Esophagus muscularis mucosa (tissue), 4 donors: ENCODE data around the gene CCR8. TPM values are rescaled to one million over a fixed set of nuclear protein-coding genes. Genes with fewer than 3 reads are reported as not detected.
"Not testable (repeated sequence)": the region's sequence is repeated elsewhere in the genome, so short reads cannot be mapped to it uniquely, and the experiment has no call there.

Experiments used
- DNase-seq: peaks from one replicate; pipeline ENCODE4 v3.0.0-alpha.2; 2017; ENCODE audit errors: extremely low spot score
- H3K27ac ChIP-seq, 4 donors: fragments of 200-600 bp; sonication (generic); replicated peaks in 1 of 4; 1 replicate in 3 of 4; 2 replicates in 1 of 4; pipeline ENCODE4 v1.5.1; 2016 to 2019; ENCODE audit warnings: mild to moderate bottlenecking in 1 of 4
- H3K27me3 ChIP-seq, 4 donors: fragments of 200-600 bp; sonication (generic); one replicate each; pipeline versions ENCODE4 v1.5.1 to v1.6.0; 2016 to 2019
- H3K36me3 ChIP-seq, 4 donors: fragments of 200-600 bp; sonication (generic); one replicate each; pipeline ENCODE4 v1.5.1; 2016 to 2019
- H3K4me1 ChIP-seq, 4 donors: fragments of 200-600 bp; sonication (generic); one replicate each; pipeline ENCODE4 v1.5.1; 2016 to 2019
- H3K4me3 ChIP-seq, 4 donors: fragments of 200-600 bp; sonication (generic); 1 replicate in 2 of 4; 2 replicates in 2 of 4; pipeline ENCODE4 v1.5.1; 2016 to 2019; ENCODE audit warnings: mild to moderate bottlenecking in 4 of 4, moderate library complexity in 1 of 4
- H3K9me3 ChIP-seq, 4 donors: fragments of 200-600 bp; sonication (generic); 1 replicate in 3 of 4; 2 replicates in 1 of 4; pipeline ENCODE4 v1.5.1; 2016 to 2019
- CTCF ChIP-seq, 3 experiments: fragments of 200-600 bp in 2 of 3; fragments of 450-650 bp in 1 of 3; sonication (generic) in 2 of 3; IDR thresholded peaks; one replicate each; pipeline ENCODE4 v1.5.1; 2017 to 2019; ENCODE audit warnings: antibody characterized with exemption in 3 of 3, mild to moderate bottlenecking in 2 of 3, moderate library complexity in 1 of 3
- EP300 ChIP-seq: sonication (generic); formaldehyde crosslinking; IDR thresholded peaks from one replicate; pipeline ENCODE4 v1.6.1; 2017; ENCODE audit warnings: antibody characterized with exemption
- POLR2A ChIP-seq: fragments of 450-650 bp; IDR thresholded peaks from one replicate; pipeline ENCODE4 v1.6.1; 2017; ENCODE audit warnings: antibody characterized with exemption, moderate library complexity, mild to moderate bottlenecking, low read depth
- POLR2AphosphoS5 ChIP-seq, 2 donors: sonication (generic); formaldehyde crosslinking; IDR thresholded peaks; one replicate each; pipeline ENCODE4 v1.6.1; 2017; ENCODE audit warnings: antibody characterized with exemption in 2 of 2
- WGBS: methylation state at CpG from one replicate; pipeline ENCODE4 v1.1.5; 2018; 5-methylcytosine and 5-hydroxymethylcytosine counted together
- intact Hi-C: fragments of 100-400 bp; cut with DNase I; formaldehyde crosslinking; loops from one replicate; pipeline ENCODE4 v1.15.1; 2023
- total RNA-seq, 4 donors: library from RNA; depleted of rRNA; stranded (reverse); fragments of >200 nt; gene quantifications; one replicate each; pipeline versions ENCODE4 v1.1.0 to v1.2.1, GENCODE V29; 2016

Gene CCR8
- total RNA-seq, 4 donors from 2014 or later: not detected

- Histone ChIP-seq H3K9me3 (no peaks in the 10 kb centered on the region), H3K4me1 (no peaks in the 10 kb centered on the region), H3K4me3 (no peak overlapping the region), H3K27ac (no peak overlapping the region), H3K27me3 (no peaks in the 10 kb centered on the region), H3K36me3 (no peaks in the 10 kb centered on the region)
- no peak for DNase-seq
- TF ChIP-seq POLR2AphosphoS5 (IDR thresholded peaks at IDR 0.05) (no peak), EP300 (no peak), CTCF (IDR thresholded peaks at IDR 0.05) (no peak), POLR2A (no peak)
- intact Hi-C loops: no loop called here
- WGBS: 55% methylated on average over 2 of the region's 2 CpGs
Measured at GRCh38 chr3:39346785-39347585, 17.5 kb downstream of the CCR8 start.

GRCh38 chr3:39347586-39347876, 18.0 kb downstream of the CCR8 start:
- H3K27me3 ChIP-seq: no peaks in the 10 kb centered on the region
- no peak overlapping the region for H3K4me3 ChIP-seq
- no peaks in the 10 kb centered on the region for H3K4me1 ChIP-seq
- whole genome bisulfite sequencing: 76% methylated on average over 3 of the region's 3 CpGs
- intact Hi-C loops: no loop called here
- H3K27ac ChIP-seq: no peak overlapping the region
- TF ChIP-seq POLR2AphosphoS5 (IDR thresholded peaks at IDR 0.05) (no peak), POLR2A (no peak)
- H3K36me3 ChIP-seq: no peaks in the 10 kb centered on the region
- H3K9me3 ChIP-seq: no peaks in the 10 kb centered on the region
- DNase-seq: no peak

GRCh38 chr3:39349080-39349479, 19.6 kb downstream of the CCR8 start:
- no peak overlapping the region for H3K27ac ChIP-seq
- no peak for DNase-seq
- intact Hi-C loops: no loop called here
- WGBS: 62% methylated on average over 3 of the region's 3 CpGs
- TF ChIP-seq CTCF (IDR thresholded peaks at IDR 0.05) (no peak), EP300 (no peak), POLR2AphosphoS5 (IDR thresholded peaks at IDR 0.05) (no peak), POLR2A (no peak)
- no peak overlapping the region for H3K4me3 ChIP-seq
- no peaks in the 10 kb centered on the region for H3K27me3 ChIP-seq
- no peaks in the 10 kb centered on the region for H3K9me3 ChIP-seq
- H3K36me3 ChIP-seq: no peaks in the 10 kb centered on the region
- no peaks in the 10 kb centered on the region for H3K4me1 ChIP-seq

- 80% methylated on average over 5 of the region's 5 CpGs for WGBS
- H3K4me1 ChIP-seq: no peaks in the 10 kb centered on the region
- TF ChIP-seq EP300 (no peak), CTCF (IDR thresholded peaks at IDR 0.05) (no peak), POLR2A (no peak), POLR2AphosphoS5 (IDR thresholded peaks at IDR 0.05) (no peak)
Measured at GRCh38 chr3:39350714-39351113, 21.2 kb downstream of the CCR8 start.

GRCh38 chr3:39351134-39351533, 21.6 kb downstream of the CCR8 start:
- H3K36me3 ChIP-seq, H3K27me3 ChIP-seq, H3K4me1 ChIP-seq, H3K27ac ChIP-seq, H3K9me3 ChIP-seq, H3K4me3 ChIP-seq, intact Hi-C loops, DNase-seq: not testable (repeated sequence)
- 70% methylated on average over 2 of the region's 2 CpGs for WGBS

More at GRCh38 chr3:39350714-39351113, 21.2 kb downstream of the CCR8 start:
- intact Hi-C loops: no loop called here
- no peak for DNase-seq
- Histone ChIP-seq H3K27me3 (no peaks in the 10 kb centered on the region), H3K36me3 (no peaks in the 10 kb centered on the region), H3K27ac (no peak overlapping the region), H3K4me3 (no peak overlapping the region), H3K9me3 (no peaks in the 10 kb centered on the region)

- H3K36me3 ChIP-seq, H3K4me3 ChIP-seq, DNase-seq, H3K27ac ChIP-seq, H3K27me3 ChIP-seq, H3K4me1 ChIP-seq, intact Hi-C loops, H3K9me3 ChIP-seq: not testable (repeated sequence)
- 63% methylated on average over 3 of the region's 3 CpGs for WGBS
Measured at GRCh38 chr3:39353168-39353927, 23.8 kb downstream of the CCR8 start.
